Heart left ventricle (tissue), 16 donors: ENCODE data around the gene METTL27. TPM values are rescaled to one million over a fixed set of nuclear protein-coding genes. Genes with fewer than 3 reads are reported as not detected.
A peak's percentile ranks its signal among the peaks of the same experiment; 100 is the strongest.

Experiments used
- ATAC-seq, 4 donors: fragments of 200-7000 bp; cut with Tn5 transposase; one replicate each; pipeline ENCODE4 v1.9.1; 2020 to 2022; ENCODE audit warnings: moderate library complexity in 4 of 4, mild to moderate bottlenecking in 3 of 4, moderate number of reproducible peaks in 1 of 4
- DNase-seq, 5 donors: peaks; one replicate each; pipeline ENCODE4 v3.0.0-alpha.2; 2020
- H3K27ac ChIP-seq, 12 donors: fragments of 200-600 bp; sonication (generic) in 4 of 12; one replicate each; pipeline versions ENCODE4 v1.5.0 to v1.8.0; 2016 to 2022; ENCODE audit warnings: mild to moderate bottlenecking in 2 of 12
- H3K27me3 ChIP-seq, 9 donors: fragments of 200-600 bp; sonication (generic) in 2 of 9; one replicate each; pipeline versions ENCODE4 v1.5.1 to v1.8.0; 2016 to 2022; ENCODE audit warnings: mild to moderate bottlenecking in 3 of 9
- H3K36me3 ChIP-seq, 9 donors: fragments of 200-600 bp; sonication (generic) in 2 of 9; one replicate each; pipeline versions ENCODE4 v1.5.0 to v1.8.0; 2018 to 2022; ENCODE audit warnings: mild to moderate bottlenecking in 2 of 9
- H3K4me1 ChIP-seq, 12 donors: fragments of 200-600 bp; sonication (generic) in 4 of 12; one replicate each; pipeline versions ENCODE4 v1.5.0 to v1.8.0; 2016 to 2022; ENCODE audit warnings: mild to moderate bottlenecking in 3 of 12
- H3K4me3 ChIP-seq, 12 donors: fragments of 200-600 bp; sonication (generic) in 4 of 12; one replicate each; pipeline versions ENCODE4 v1.5.0 to v1.8.0; 2017 to 2022; ENCODE audit warnings: mild to moderate bottlenecking in 9 of 12, moderate library complexity in 4 of 12
- H3K9me3 ChIP-seq, 12 donors: fragments of 200-600 bp; sonication (generic) in 4 of 12; one replicate each; pipeline versions ENCODE4 v1.5.0 to v1.8.0; 2016 to 2022; ENCODE audit warnings: mild to moderate bottlenecking in 1 of 12
- POLR2A ChIP-seq, 2 donors: fragments of 450-650 bp; IDR thresholded peaks; one replicate each; pipeline ENCODE4 v1.6.1; 2017; ENCODE audit warnings: antibody characterized with exemption in 2 of 2, mild to moderate bottlenecking in 2 of 2, moderate library complexity in 2 of 2
- WGBS, 4 donors: extraction: QIAGEN DNeasy Blood & Tissue Kit in 2 of 4; methylation state at CpG; one replicate each; pipeline versions ENCODE4 v1.1.5 to v1.1.7; 2013 to 2018; 5-methylcytosine and 5-hydroxymethylcytosine counted together
- intact Hi-C, 10 donors: fragments of 100-400 bp; cut with DNase I; formaldehyde crosslinking; loops; one replicate each; pipeline versions ENCODE4 v1.11.1 to v1.14.2; 2022
- polyA plus RNA-seq, 2 donors: library from polyadenylated mRNA; stranded (reverse); fragments of 200-250 nt; gene quantifications; one replicate each; pipeline ENCODE4 v1.2.3, GENCODE V29; 2013
- total RNA-seq, 9 donors: library from RNA; depleted of rRNA in 2 of 9; stranded (reverse); fragments of >200 nt in 2 of 9; fragmentation: NEBNext Ultra II Directional in 3 of 9; extraction: Animal tissue kit (Norgen Biotek cat#: 25700) in 3 of 9; gene quantifications; one replicate each; pipeline versions ENCODE4 v1.1.0 to v1.2.4, GENCODE V29; 2016 to 2023
- TF ChIP-seq, protein P1 (sequence below), 12 donors: fragments of 200-600 bp; sonication (generic) in 4 of 12; IDR thresholded peaks; one replicate each; pipeline versions ENCODE4 v1.5.0 to v1.8.0; 2018 to 2022; ENCODE audit warnings: antibody characterized with exemption in 12 of 12, mild to moderate bottlenecking in 5 of 12
- donor health status: ischemic (EF 13 %, LVEDD 7.1; RV severe dilation, severe dysfunction).
- donor health status: healthy with polysubstance abuse.
- donor health status: DM: no; HTN: yes; CAD: no.
- donor health status: DM: no; HTN: no; CAD: no.
- donor health status: ischemic (EF 25% LVEDD 6.9; RV normal size, moderate dysfunction).
- donor health status: ischemic (EF 25% LVEDD 5.7; RV mildly dilated, moderate dysfunction).
- donor health status: healthy.
- donor health status: DM: yes; HTN: yes; CAD: no.
- donor health status: ischemic (EF 35%, LVEDD 5.7; RV mildly dilated, moderate dysfunction).
- donor health status: nonischemic (EF 11% LVEDD 7.7; RV severe dilation, severe dysfunction).
- donor health status: DM: yes; HTN: yes; CAD: no.
- donor health status: PGD.
- donor health status: ischemic (EF 29% LVEDD 5.4; RV normal size, mild dysfunction).
- donor health status: nonischemic (EF 23%, LVEDD 6.1; RV moderate dilation, normal function).

The METTL27 gene
- total and polyA plus RNA-seq, 11 donors = 0.12 to 2.7 (median 0.65) TPM; not detected in 4

DNA sequence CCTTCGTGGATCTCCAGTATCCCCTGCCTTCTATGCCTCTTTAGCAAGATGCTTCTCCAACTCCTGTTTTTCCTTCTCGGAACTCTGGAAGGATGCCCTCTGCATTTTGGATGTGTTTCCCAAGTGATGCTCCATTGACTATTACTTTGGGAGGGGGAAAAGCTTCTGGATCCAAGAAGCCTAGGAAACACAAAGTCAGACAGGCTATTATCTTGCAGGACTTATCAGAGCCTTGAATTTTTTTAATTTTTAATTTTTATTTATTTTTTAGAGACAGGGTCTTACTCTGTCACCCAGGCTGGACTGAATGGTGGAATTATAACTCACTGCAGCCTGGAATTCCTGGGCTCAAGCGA lies 39.7 kb upstream of the METTL27 start:
- no peak for TF ChIP-seq POLR2A (IDR thresholded peaks at IDR 0.05)
- TF ChIP-seq, protein P1, sequence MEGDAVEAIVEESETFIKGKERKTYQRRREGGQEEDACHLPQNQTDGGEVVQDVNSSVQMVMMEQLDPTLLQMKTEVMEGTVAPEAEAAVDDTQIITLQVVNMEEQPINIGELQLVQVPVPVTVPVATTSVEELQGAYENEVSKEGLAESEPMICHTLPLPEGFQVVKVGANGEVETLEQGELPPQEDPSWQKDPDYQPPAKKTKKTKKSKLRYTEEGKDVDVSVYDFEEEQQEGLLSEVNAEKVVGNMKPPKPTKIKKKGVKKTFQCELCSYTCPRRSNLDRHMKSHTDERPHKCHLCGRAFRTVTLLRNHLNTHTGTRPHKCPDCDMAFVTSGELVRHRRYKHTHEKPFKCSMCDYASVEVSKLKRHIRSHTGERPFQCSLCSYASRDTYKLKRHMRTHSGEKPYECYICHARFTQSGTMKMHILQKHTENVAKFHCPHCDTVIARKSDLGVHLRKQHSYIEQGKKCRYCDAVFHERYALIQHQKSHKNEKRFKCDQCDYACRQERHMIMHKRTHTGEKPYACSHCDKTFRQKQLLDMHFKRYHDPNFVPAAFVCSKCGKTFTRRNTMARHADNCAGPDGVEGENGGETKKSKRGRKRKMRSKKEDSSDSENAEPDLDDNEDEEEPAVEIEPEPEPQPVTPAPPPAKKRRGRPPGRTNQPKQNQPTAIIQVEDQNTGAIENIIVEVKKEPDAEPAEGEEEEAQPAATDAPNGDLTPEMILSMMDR (IDR thresholded peaks at IDR 0.05) = no peak
- intact Hi-C loops = loop anchor here in 2 of 10 donors (5.0 kb wide), 2 partner anchors 145 to 150 kb away; partner anchors contain the start of gene ELN (in 1 of the 2)
- H3K27ac ChIP-seq = peak overlapping the region in 11 of 12 donors; percentile 59 to 86 (median 78)

DNA sequence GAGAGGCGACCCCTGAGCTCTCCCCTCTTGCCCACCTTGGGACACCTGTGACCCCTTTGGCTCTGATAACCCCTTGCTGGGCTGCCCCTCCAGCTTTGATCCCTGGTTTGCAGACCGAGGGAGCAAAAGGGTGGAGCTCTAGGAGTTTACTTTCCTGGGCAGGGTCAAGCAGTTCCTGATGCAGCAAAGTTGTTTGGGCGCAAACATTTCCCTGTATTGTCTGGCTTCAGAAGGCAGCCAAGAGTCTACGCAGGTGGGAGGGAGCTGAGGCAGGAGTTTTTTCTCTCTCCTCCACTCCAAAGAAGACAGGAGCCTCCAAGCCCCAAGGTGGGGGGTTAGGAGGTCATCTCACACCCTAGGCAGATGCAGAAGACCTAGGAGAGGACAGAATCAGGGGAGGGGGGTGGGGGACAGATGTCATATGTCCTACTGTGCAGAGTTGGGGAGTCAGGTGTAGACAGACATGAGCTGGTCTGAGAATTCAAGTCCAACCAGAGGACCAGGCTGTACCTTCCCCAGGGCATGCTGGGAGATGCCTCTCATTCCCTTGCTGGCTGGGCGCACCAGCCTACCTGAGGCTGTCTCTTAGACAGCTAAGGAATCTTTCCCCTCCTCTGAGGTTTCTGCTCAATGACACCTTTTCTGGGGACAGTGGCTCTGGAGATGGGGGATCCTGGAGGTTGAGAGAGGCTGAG lies 39.2 kb upstream of the METTL27 start:
- peak in 1 of 5 donors; percentile 48 for DNase-seq
- 39 to 53% (median 44%) methylated on average over 5 of the region's 5 CpGs for WGBS, 4 donors
- no peaks in the 10 kb centered on the region for H3K9me3 ChIP-seq
- ATAC-seq = peak; percentile 5 to 76 (median 43)
- no peak overlapping the region for H3K4me3 ChIP-seq
- TF ChIP-seq, protein P1 (IDR thresholded peaks at IDR 0.05) = no peak
- TF ChIP-seq POLR2A (IDR thresholded peaks at IDR 0.05) = no peak
- intact Hi-C loops = loop anchor here in 2 of 10 donors (5.0 kb wide), 2 partner anchors 146 to 151 kb away; partner anchors contain the start of gene ELN (in 1 of the 2)
- peaks cover 3 to 48% (median 37%) of the 10 kb centered on the region in 12 donors for H3K4me1 ChIP-seq
- H3K36me3 ChIP-seq = no peaks in the 10 kb centered on the region
- H3K27me3 ChIP-seq = peaks cover 0 to 4% (median 0%) of the 10 kb centered on the region in 9 donors
- H3K27ac ChIP-seq = peak overlapping the region; percentile 58 to 89 (median 78)

More for the DNA sequence above, 39.7 kb upstream of the METTL27 start:
- Histone ChIP-seq H3K4me1 (peaks cover 7 to 53% (median 42%) of the 10 kb centered on the region in 12 donors), H3K36me3 (no peaks in the 10 kb centered on the region), H3K27me3 (peaks cover 0 to 5% (median 0%) of the 10 kb centered on the region in 9 donors), H3K4me3 (no peak overlapping the region), H3K9me3 (no peaks in the 10 kb centered on the region)
- DNase-seq (no peak), ATAC-seq (no peak)
- 80 to 81% (median 80%) methylated on average over 3 of the region's 3 CpGs for WGBS, 4 donors

DNA sequence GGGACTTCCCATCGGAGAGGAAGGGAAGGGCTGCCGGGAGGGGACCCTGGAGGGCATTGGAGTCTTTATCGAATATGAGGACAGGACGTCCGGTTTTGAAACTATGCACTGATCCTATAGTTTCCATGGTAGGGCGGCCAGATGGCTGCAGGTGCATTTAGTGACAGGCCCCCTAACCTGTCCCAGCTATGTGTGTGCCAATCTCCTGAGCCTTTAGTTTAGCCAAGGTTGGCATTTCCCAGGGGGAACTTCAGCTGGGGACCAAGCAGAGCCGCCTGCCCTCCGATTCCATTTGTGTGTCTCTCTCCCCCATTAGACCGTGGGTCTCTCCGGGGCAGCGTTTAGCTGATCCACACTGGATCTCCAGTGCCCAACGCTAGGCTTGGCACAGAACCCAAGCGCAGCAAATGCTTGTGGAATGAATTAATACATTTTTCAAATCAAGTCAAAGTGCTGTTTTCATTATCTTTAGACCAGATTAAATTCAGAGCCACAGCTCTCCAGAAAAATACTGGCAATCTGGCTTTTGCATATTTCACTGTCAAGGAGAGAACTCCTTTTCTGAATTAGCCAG lies 38.5 kb upstream of the METTL27 start:
- H3K9me3 ChIP-seq = no peaks in the 10 kb centered on the region
- no peaks in the 10 kb centered on the region for H3K27me3 ChIP-seq
- 46 to 61% (median 53%) methylated on average over 13 of the region's 13 CpGs for WGBS, 4 donors
- no peak for DNase-seq
- intact Hi-C loops = loop anchor here in 2 of 10 donors (5.0 kb wide), 2 partner anchors 146 to 151 kb away; partner anchors contain the start of gene ELN (in 1 of the 2)
- peak overlapping the region; percentile 58 to 89 (median 78) for H3K27ac ChIP-seq
- peak in 1 of 4 donors; percentile 9 for ATAC-seq
- H3K4me3 ChIP-seq = no peak overlapping the region
- TF ChIP-seq POLR2A (IDR thresholded peaks at IDR 0.05) = no peak
- TF ChIP-seq, protein P1 (IDR thresholded peaks at IDR 0.05) = no peak
- H3K36me3 ChIP-seq = no peaks in the 10 kb centered on the region
- peaks cover 3 to 42% (median 31%) of the 10 kb centered on the region in 12 donors for H3K4me1 ChIP-seq
